HG03064 (cell line): Measurements from ENCODE around the gene ASCC3.
A peak's percentile ranks its signal among the peaks of the same experiment; 100 is the strongest.

Source experiments
- ATAC-seq: cut with Tn5 transposase; IDR thresholded peaks from one replicate; pipeline ENCODE4 v1.9.1; 2021; ENCODE audit warnings: low read depth; ENCODE audit not compliant: unreplicated experiment

The ASCC3 gene, protein sequence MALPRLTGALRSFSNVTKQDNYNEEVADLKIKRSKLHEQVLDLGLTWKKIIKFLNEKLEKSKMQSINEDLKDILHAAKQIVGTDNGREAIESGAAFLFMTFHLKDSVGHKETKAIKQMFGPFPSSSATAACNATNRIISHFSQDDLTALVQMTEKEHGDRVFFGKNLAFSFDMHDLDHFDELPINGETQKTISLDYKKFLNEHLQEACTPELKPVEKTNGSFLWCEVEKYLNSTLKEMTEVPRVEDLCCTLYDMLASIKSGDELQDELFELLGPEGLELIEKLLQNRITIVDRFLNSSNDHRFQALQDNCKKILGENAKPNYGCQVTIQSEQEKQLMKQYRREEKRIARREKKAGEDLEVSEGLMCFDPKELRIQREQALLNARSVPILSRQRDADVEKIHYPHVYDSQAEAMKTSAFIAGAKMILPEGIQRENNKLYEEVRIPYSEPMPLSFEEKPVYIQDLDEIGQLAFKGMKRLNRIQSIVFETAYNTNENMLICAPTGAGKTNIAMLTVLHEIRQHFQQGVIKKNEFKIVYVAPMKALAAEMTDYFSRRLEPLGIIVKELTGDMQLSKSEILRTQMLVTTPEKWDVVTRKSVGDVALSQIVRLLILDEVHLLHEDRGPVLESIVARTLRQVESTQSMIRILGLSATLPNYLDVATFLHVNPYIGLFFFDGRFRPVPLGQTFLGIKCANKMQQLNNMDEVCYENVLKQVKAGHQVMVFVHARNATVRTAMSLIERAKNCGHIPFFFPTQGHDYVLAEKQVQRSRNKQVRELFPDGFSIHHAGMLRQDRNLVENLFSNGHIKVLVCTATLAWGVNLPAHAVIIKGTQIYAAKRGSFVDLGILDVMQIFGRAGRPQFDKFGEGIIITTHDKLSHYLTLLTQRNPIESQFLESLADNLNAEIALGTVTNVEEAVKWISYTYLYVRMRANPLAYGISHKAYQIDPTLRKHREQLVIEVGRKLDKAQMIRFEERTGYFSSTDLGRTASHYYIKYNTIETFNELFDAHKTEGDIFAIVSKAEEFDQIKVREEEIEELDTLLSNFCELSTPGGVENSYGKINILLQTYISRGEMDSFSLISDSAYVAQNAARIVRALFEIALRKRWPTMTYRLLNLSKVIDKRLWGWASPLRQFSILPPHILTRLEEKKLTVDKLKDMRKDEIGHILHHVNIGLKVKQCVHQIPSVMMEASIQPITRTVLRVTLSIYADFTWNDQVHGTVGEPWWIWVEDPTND (N-terminal part only)

DNA sequence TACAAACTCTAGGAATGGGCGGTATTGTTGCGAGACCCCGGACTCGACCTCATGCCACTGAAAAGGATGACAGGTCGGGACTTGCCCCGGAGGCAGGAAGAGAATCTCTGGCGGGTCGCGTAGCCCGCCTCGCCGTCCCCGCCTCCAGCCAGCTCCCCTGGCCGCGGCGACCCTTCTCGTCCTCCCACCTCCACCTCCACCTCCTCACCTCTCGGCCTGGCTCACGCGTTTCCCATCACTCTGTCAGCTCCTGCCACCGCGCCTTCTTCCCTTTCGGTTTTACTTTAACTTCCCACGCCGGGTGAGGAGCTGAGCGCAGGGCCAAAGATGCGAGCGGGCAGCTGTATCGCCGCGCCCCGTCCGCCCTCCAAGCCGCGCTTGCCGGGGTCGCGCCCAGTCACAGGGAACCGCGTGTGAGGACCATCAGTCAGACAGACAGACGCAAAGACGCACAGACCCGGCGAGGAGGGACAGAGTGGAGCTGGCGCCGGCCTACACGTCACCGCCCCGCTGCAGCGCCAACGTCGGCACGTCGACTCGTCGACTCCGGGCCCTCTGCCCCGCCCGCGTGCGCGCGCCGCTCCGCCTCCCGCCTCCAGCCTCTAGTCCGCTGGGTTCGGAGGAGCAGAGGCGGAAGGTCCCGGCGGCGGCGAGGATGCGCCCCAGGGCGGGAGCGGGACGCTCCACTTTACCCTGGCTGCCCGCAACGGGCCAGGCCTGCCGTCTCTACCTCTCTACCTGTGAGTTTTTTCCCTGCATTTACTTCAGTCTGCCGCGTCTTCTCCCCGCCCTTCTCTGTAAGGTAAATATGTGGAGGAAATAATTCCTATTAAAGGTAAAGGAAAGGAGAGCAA, at the start of gene ASCC3:
Gene ASCC3, minus strand, starts transcription at position 477 of the 854 bp plus-strand sequence. CDS start 13,332 bp downstream, outside the sequence.
- ATAC-seq = peak; percentile 98

DNA sequence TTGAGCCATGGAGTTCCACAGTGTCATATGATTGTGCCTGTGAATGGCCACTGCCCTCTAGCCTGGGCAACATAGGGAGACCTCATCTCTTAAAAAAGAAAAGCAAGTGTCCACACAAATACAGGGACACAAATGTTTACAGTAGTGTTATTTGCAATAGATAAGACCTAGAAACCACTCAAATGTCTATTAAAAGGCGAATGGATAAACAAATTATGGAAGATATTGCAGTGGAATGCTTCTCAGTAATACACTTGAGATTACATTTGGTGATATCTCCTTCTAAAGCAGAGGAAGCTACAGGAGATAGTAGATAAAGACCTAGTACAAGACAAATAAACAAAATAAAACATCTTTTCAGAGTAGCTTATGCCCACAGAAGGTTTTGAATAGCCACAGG, 44.6 kb upstream of the ASCC3 start:
- ATAC-seq = no peak

DNA sequence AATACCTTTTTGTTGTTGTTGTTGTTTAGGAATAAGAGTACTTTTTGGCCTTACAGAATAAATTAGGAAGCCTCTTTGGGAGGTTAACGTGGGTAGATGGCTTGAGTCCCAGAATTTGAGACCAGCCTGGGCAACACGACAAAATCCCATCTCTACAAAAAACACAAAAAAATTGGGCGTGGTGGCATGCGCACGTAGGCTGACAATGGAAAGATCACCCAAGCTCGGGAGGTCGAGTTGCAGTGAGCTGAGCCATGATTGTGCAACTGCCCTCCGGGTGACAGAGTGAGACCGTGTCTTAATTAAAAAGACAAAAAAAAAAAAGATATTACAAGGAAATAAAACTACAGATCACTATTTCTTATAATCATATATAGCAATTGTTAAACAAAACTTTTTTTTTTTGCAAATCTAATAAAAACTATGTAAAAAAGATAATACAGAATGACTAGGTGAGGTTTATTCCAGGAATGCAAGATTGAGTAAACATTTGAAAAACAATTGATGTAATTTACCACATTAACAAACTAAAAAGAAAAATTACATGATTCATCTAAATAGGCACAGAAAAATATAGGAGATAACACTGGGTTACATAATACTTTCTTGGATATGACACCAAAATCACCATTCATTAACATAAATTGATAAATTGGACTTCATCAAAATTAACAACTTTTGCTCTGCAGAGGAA, 43.6 kb upstream of the ASCC3 start:
- ATAC-seq = no peak

DNA sequence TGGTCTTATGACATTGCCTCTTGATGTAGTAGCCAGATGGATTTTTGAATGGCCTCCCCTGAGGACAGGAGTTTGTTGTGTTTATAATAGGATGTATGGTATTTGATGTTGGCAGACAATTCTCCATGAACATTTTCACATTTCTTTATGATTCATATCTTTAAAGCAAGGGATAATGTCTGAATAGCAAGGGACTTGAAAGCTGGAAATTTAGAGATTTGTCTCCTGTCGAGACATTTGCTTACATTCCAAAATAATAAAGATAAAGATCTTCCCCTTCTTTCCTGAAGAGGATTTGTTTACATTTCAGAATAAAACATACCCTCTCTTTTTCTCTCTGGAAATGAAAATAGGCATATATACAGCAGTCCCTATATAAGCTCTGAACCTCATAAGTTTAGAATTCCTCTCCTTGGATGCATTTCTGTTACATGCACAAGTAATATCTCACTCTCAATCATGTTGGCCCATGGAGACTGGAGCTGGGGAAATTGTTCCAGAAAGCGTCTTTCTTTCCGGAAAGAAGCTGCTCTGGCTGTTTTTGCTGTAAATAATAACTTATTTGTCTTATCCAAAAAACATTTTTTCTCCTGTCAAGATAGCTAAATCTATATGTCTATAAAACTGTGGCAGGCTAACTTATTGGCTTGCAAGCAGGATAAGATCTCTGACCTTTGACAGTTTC, 42.5 kb upstream of the ASCC3 start:
- no peak for ATAC-seq

GRCh38 chr6:100920028-100920605, 39.0 kb upstream of the ASCC3 start:
- ATAC-seq = no peak

DNA sequence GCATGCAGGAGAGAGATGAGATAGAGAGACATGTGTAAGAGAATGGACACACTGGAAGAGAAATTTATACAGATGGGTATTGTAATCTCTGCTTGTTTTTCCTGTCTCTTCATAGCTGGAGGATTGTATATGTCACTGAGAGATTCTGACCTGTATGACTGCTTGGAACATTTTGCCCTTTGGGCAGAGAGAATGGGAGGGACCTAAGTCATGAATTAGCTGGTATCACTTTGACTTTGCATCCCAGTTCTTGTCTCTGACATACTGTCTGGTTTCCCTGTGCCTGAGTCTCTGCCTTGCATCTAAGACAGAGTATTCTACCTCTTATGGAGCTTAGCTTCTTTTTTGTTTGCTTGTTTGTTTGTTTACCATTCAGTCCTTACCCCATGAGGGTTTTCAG, 37.0 kb upstream of the ASCC3 start:
- ATAC-seq = no peak

GRCh38 chr6:100915876-100916275, 34.7 kb upstream of the ASCC3 start:
- ATAC-seq = no peak

DNA sequence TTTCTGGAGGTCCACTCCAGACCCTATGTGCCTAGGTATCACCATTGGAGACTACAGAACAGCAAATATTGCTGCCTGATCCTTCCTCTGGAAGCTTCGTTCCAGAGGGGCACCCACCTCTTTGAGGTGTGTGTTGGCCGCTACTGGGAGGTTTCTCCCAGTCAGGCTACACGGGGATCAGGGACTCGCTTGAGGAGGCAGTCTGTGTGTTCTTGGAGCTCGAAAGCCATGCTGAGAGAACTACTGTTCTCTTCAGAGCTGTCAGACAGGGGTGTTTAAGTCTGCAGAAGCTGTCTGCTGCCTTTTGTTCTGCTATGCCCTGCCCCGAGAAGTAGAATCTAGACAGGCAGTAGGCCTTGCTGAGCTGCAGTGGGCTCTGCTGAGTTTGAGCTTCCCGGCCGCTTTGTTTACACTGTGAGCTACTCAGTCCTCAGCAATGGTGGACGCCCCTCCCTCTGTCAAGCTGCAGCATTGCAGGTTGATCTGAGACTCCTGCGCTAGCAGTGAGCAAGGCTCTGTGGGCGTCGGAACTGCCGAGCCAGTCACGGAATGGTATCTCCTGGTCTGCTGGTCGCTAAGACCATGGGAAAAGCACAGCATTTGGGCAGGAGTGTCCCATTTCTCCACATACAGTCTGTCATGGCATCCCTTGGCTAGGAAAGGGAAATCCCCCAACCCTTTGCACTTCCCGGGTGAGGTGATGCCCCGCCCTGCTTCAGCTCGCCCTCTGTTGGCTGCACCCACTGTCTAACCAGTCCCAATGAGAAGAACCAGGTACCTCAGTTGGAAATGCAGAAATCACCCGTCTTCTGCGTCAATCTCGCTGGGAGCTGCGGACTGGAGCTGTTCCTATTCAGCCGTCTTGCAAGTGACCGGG, 32.5 kb upstream of the ASCC3 start:
- no peak for ATAC-seq

- ATAC-seq = no peak
Measured at GRCh38 chr6:100906325-100906724, 25.2 kb upstream of the ASCC3 start.

- no peak for ATAC-seq
Measured at GRCh38 chr6:100905067-100905466, 23.9 kb upstream of the ASCC3 start.

- no peak for ATAC-seq
Measured at GRCh38 chr6:100904316-100904715, 23.2 kb upstream of the ASCC3 start.

DNA sequence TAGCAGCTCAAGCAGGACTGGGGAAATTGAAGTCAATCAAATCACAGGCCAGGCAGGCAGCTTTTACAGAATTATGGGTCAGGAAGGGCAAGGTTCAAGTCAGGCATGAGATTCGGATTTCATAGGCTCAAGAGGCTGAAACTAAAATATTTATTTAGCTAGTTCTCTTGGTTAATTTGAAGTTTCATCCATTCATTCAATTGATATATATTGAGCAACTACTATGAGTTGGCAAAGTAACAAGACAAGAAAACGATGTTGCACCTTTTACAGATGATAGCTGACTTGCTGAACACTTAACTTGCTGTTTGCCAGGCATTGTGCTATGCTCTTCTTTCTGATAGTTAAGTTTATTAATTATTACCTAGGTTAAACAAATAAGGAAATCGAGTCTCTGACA, 20.5 kb upstream of the ASCC3 start:
- no peak for ATAC-seq

DNA sequence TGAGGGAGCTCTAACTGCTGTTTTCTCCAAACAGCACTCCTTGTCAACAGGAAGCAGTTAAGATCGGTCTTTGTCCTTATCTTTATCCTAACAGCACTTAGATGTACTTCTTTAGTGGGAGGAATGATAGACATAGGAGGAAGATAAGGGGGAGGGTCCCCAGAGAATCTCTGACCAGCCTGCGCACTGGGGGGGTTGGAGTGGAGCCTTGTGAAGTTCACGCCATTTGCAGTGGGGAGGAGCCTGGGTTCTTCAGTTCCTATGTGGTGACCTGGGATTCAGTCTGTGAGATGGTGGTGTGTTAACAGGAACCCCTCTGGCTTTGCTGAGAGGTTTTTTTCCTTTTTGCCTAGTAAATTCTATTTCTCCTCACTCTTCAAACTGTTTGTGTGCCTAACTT, 18.1 kb upstream of the ASCC3 start:
- ATAC-seq = no peak

DNA sequence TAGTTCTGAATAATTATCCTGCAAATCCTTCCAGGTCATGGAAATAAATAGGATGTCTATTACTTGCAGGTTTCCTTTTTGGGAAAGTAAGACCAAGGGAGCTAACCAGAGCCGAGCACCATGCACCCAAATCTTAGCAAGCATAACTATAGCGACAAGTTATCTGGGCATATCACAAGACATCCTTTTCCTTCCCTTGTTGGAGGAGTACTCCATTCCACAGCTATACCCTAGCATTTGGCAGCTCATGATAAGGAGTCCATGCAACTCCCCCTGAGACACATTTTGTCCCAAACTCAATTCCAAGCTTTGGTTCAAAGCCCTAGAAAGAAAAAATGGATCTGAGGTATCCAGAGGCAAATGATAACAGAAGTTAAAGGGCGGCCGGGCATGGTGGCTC, 16.5 kb upstream of the ASCC3 start:
- ATAC-seq = no peak

GRCh38 chr6:100893743-100894142, 12.6 kb upstream of the ASCC3 start:
- no peak for ATAC-seq

DNA sequence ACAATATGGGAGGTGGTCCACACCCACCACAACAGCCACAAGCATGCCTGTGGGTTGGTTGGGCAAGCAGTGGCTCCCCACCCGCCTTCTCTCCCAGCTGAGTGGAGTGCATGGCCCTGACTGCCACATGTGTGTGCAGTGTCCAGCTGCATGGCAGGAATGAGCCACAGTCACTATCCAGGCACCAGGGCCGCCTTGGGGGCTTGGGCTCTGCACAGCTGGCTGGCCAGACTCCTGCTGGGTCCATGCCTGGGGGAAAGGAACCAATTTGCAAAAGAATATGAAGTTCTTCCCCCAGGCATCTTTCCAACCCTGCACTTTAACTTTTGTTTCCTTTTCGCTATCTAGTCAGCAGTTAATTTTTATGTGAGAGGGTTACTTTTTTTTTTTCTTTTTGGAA, 11.6 kb upstream of the ASCC3 start:
- ATAC-seq = no peak

- ATAC-seq = no peak
Measured at GRCh38 chr6:100892116-100892515, 11.0 kb upstream of the ASCC3 start.

- no peak for ATAC-seq
Measured at GRCh38 chr6:100891079-100891478, 9.9 kb upstream of the ASCC3 start.
